BLaER1 (cell line): ENCODE results near the gene NT5C.
"Not testable (repeated sequence)": the region's sequence is repeated elsewhere in the genome, so short reads cannot be mapped to it uniquely, and the experiment has no call there.

Experiments
- H3K27ac ChIP-seq: shearing (Covaris generic); formaldehyde crosslinking; 2 replicates; pipeline ENCODE4 v1.8.1; 2022
- H3K27me3 ChIP-seq: shearing (Covaris generic); formaldehyde crosslinking; 2 replicates; pipeline ENCODE4 v1.8.1; 2022
- H3K36me3 ChIP-seq: shearing (Covaris generic); formaldehyde crosslinking; 2 replicates; pipeline ENCODE4 v1.8.1; 2022
- H3K4me1 ChIP-seq: shearing (Covaris generic); formaldehyde crosslinking; 2 replicates; pipeline ENCODE4 v1.8.1; 2022
- H3K4me2 ChIP-seq: shearing (Covaris generic); formaldehyde crosslinking; 2 replicates; pipeline ENCODE4 v1.8.1; 2022
- H3K4me3 ChIP-seq: shearing (Covaris generic); formaldehyde crosslinking; 2 replicates; pipeline ENCODE4 v1.8.1; 2022
- H3K9ac ChIP-seq: shearing (Covaris generic); formaldehyde crosslinking; 2 replicates; pipeline ENCODE4 v1.8.1; 2022
- H3K9me3 ChIP-seq: shearing (Covaris generic); formaldehyde crosslinking; 2 replicates; pipeline ENCODE4 v1.8.1; 2022
- H4K20me1 ChIP-seq: shearing (Covaris generic); formaldehyde crosslinking; 2 replicates; pipeline ENCODE4 v1.8.1; 2022
- Cebpa-rat ChIP-seq: shearing (Covaris generic); IDR thresholded peaks from 2 replicates; pipeline ENCODE4 v1.8.1; 2022

The NT5C gene

GRCh38 chr17:75133001-75133400, 1.5 kb upstream of the NT5C start:
- Histone ChIP-seq H3K4me3 (no peak overlapping the region), H3K4me2 (peak overlapping the region; percentile 82), H3K4me1 (peaks cover 36% of the 10 kb centered on the region), H4K20me1 (peaks cover 63% of the 10 kb centered on the region), H3K27ac (0 out of 2 replicates have a peak overlapping the region, but pooled peaks have one; percentile 56), H3K36me3 (peaks cover 59% of the 10 kb centered on the region), H3K27me3 (no peaks in the 10 kb centered on the region), H3K9me3 (no peaks in the 10 kb centered on the region), H3K9ac (no peak overlapping the region)
- no peak for TF ChIP-seq Cebpa-rat

DNA sequence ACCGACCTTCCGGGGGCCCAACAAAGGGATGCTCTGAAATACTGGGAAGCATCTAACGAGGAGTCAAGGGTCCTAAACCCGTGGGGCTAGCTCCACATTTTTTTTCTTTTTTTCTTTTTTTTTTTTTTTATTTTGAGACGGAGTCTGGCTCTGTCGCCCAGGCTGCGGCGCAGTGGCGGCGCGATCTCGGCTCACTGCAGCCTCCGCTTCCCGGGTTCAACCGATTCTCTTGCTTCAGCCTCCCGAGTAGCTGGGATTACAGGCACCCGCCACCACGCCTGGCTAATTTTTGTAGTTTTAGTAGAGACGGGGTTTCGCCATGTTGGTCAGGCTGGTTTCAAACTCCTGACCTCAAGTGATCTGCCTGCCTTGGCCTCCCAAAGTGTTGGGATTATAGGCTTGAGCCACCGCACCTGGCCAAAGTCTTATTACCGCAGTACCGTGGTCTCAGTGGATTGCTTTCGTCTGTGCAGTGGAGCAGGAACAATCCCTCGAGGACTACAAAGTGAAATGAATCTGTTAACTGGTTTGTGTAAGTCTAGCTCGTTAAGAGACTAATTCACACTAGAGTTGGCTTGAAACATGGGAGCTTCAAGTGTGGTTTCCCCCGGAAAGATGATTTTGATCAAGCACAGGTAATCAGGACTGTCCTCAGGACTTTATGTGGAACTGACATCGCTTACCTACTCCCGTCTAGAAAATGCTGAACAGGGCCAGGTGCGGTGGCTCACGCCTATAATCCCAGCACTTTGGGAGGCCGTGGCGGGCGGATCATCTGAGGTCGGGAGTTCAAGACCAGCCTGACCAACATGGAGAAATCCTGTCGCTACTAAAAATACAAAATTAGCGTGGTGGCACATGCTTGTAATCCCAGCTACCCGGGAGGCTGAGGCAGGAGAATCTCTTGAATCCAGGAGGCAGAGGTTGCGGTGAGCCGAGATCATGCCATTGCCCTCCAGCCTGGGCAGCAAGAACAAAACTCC, 767 bp upstream of the NT5C start:
- peak overlapping the region; percentile 97 for H3K27ac ChIP-seq
- peak overlapping the region; percentile 82 for H3K4me2 ChIP-seq
- peaks cover 53% of the 10 kb centered on the region for H3K36me3 ChIP-seq
- H4K20me1 ChIP-seq, result peaks cover 63% of the 10 kb centered on the region
- not testable (repeated sequence) for H3K9me3 ChIP-seq, H3K27me3 ChIP-seq
- H3K4me3 ChIP-seq, result peak overlapping the region; percentile 90
- H3K4me1 ChIP-seq, result peaks cover 42% of the 10 kb centered on the region
- H3K9ac ChIP-seq, result peak overlapping the region; percentile 94

DNA sequence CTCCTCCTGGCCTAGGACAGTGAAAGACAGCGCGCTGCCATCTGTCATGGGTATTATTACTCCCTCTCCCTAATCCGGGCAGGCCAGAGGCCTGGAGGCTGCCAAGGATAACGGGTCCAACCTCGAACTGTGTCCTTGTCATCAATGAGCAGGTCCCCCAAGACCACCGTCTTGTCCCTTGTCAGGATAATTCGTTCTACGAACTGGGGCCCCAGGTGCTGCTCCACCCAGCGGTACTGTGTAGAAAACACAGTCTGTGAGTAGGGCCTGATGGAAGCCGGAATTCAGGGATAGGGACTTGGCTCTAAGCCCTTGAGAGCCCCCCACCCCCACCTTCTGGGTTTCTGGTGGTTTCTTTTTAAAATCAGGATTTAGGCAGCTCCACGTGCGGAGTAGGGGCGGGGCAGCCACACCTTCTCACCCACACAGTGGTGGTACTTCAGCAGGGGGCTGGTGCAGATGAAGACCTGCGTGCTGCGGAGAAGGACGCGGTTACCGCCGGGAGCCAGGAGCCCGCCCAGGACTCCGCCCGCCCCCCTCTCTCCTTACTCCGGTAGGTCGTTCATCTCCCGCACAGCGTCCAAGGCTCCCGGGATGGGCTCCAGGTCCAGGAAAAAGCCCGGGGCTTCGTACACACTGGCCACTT, 787 bp downstream of the NT5C start:
- peaks cover 41% of the 10 kb centered on the region for H3K36me3 ChIP-seq

DNA sequence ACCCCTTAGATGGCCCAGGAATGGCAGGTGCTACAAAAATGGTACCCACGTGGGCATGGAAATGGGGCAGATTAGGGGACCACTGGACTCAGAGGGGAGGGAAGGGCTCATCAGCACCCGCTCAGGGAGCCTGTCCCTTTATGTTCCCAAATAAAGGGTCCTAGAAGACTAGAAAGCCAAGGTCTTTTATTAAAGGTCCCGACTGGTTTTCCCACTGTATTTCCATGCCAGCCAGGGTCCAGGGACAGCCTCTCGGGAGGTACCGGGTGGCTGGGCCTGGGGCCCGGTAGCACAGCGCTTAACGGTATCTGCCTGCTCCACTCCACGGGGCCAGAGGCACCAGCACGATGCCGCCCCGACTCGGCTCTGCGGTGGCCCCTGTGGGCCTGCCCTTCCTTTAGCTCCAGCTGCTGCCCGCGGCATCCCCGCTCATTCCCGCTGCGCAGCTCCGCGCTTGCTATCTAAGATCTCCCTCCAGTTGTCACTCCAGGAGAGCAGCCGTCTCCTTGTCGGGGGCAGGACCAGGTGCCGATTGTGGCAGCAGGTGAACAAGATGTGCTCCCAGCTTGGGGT, 1.4 kb downstream of the NT5C start:
- Histone ChIP-seq H3K4me2 (peak overlapping the region; percentile 82), H3K9me3 (no peaks in the 10 kb centered on the region), H4K20me1 (peaks cover 55% of the 10 kb centered on the region), H3K27me3 (no peaks in the 10 kb centered on the region), H3K4me3 (peak overlapping the region; percentile 90), H3K4me1 (peaks cover 55% of the 10 kb centered on the region), H3K9ac (peak overlapping the region; percentile 94; the same call in 1 of the 2 replicates), H3K36me3 (peaks cover 37% of the 10 kb centered on the region), H3K27ac (no peak overlapping the region)
- TF ChIP-seq Cebpa-rat, result no peak

More for the DNA sequence above, 787 bp downstream of the NT5C start:
- H3K4me3 ChIP-seq, result peak overlapping the region; percentile 90
- H3K27ac ChIP-seq, result peak overlapping the region; percentile 97
- no peak for TF ChIP-seq Cebpa-rat
- no peaks in the 10 kb centered on the region for H3K27me3 ChIP-seq
- peak overlapping the region; percentile 82 for H3K4me2 ChIP-seq
- H3K4me1 ChIP-seq, result peaks cover 49% of the 10 kb centered on the region
- H4K20me1 ChIP-seq, result peaks cover 60% of the 10 kb centered on the region
- H3K9me3 ChIP-seq, result no peaks in the 10 kb centered on the region
- peak overlapping the region; percentile 94 for H3K9ac ChIP-seq

GRCh38 chr17:75129576-75129975, 2.0 kb downstream of the NT5C start:
- H3K27ac ChIP-seq, result no peak overlapping the region
- peaks cover 61% of the 10 kb centered on the region for H3K4me1 ChIP-seq
- no peaks in the 10 kb centered on the region for H3K9me3 ChIP-seq
- H3K9ac ChIP-seq, result no peak overlapping the region
- peaks cover 54% of the 10 kb centered on the region for H4K20me1 ChIP-seq
- no peaks in the 10 kb centered on the region for H3K27me3 ChIP-seq
- no peak for TF ChIP-seq Cebpa-rat
- H3K4me2 ChIP-seq, result peak overlapping the region; percentile 82
- no peak overlapping the region for H3K4me3 ChIP-seq
- H3K36me3 ChIP-seq, result peaks cover 31% of the 10 kb centered on the region

- H3K4me1 ChIP-seq, result peaks cover 68% of the 10 kb centered on the region
- no peak overlapping the region for H3K4me3 ChIP-seq
- no peak overlapping the region for H3K9ac ChIP-seq
- H3K27me3 ChIP-seq, result no peaks in the 10 kb centered on the region
- peaks cover 54% of the 10 kb centered on the region for H4K20me1 ChIP-seq
- no peak overlapping the region for H3K27ac ChIP-seq
- H3K9me3 ChIP-seq, result no peaks in the 10 kb centered on the region
- peaks cover 30% of the 10 kb centered on the region for H3K36me3 ChIP-seq
- no peak overlapping the region for H3K4me2 ChIP-seq
- TF ChIP-seq Cebpa-rat, result no peak
These were observed 2.6 kb downstream of the NT5C start for GRCh38 chr17:75128694-75129505.

DNA sequence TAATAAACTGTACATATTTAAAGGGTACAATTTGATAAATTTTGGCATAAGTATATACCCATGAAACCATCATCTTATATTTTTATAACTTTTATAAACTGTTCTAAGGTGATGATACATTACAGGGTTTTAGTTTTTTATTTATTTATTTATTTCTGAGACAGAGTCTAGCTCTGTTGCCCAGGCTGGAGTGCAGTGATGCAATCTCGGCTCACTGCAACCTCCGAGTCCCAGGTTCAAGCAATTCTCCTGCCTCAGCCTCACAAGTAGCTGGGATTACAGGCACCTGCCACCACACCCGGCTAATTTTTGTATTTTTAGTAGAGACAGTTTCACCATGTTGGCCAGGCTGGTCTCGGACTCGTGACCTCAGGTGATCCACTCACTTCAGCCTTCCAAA, 3.6 kb downstream of the NT5C start:
- not testable (repeated sequence) for H3K4me2 ChIP-seq, H3K9me3 ChIP-seq, H3K27me3 ChIP-seq, H3K9ac ChIP-seq, H3K4me3 ChIP-seq, H3K27ac ChIP-seq
- Histone ChIP-seq H3K36me3 (peaks cover 30% of the 10 kb centered on the region), H4K20me1 (peaks cover 54% of the 10 kb centered on the region), H3K4me1 (peaks cover 67% of the 10 kb centered on the region)

- peaks cover 30% of the 10 kb centered on the region for H3K36me3 ChIP-seq
- TF ChIP-seq Cebpa-rat, result no peak
These were observed 4.6 kb downstream of the NT5C start for GRCh38 chr17:75126954-75127353.

DNA sequence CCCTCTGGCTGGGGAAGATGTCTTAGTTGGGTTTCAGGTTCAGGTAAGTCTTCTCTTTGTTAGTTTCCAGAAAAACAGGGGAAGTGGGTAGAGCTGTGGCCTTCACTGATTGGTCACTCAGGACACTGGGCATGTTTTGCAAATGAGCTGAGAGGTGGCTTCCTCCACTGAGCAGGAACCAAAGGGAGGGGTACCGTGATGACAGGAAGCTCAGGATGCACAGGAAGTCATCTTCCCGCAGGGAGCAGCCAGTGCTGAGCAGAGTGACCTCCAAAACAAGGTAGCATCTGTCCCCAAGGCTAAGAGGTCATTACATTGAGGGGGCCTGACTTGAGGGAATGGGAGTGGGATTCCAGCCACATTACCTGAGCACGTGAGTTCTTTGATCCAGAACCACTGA, 5.6 kb downstream of the NT5C start:
- H3K4me1 ChIP-seq, result peaks cover 53% of the 10 kb centered on the region
- H4K20me1 ChIP-seq, result peaks cover 60% of the 10 kb centered on the region
- no peaks in the 10 kb centered on the region for H3K9me3 ChIP-seq
- H3K27ac ChIP-seq, result no peak overlapping the region
- H3K4me3 ChIP-seq, result no peak overlapping the region
- 0 out of 2 replicates have a peak overlapping the region, but pooled peaks have one; percentile 7 for H3K4me2 ChIP-seq
- no peaks in the 10 kb centered on the region for H3K27me3 ChIP-seq
- no peak for TF ChIP-seq Cebpa-rat
- peaks cover 35% of the 10 kb centered on the region for H3K36me3 ChIP-seq
- H3K9ac ChIP-seq, result no peak overlapping the region

More at GRCh38 chr17:75126954-75127353, 4.6 kb downstream of the NT5C start:
- Histone ChIP-seq H3K27ac (no peak overlapping the region), H4K20me1 (peaks cover 54% of the 10 kb centered on the region), H3K9me3 (no peaks in the 10 kb centered on the region), H3K4me2 (no peak overlapping the region), H3K9ac (no peak overlapping the region), H3K4me1 (peaks cover 57% of the 10 kb centered on the region), H3K4me3 (no peak overlapping the region), H3K27me3 (no peaks in the 10 kb centered on the region)
